CD4-positive, alpha-beta T cell (primary cell): Measurements from ENCODE around the gene SCGB1D2. TPM values are rescaled to one million over a fixed set of nuclear protein-coding genes. Genes with fewer than 3 reads are reported as not detected.
"Not testable (repeated sequence)": the region's sequence is repeated elsewhere in the genome, so short reads cannot be mapped to it uniquely, and the experiment has no call there.

Experiments
- ATAC-seq: fragments of 200-7000 bp; cut with Tn5 transposase; one replicate; pipeline ENCODE4 v1.10.0; 2022; ENCODE audit warnings: mild to moderate bottlenecking; ENCODE audit not compliant: poor library complexity
- CTCF ChIA-PET: fragments of 350-600 bp; sonication (Branson Sonifier 250); formaldehyde crosslinking; loops from one replicate; lab custom pipeline; 2021; ENCODE audit warnings: antibody characterized with exemption, inconsistent platforms; lab: Charles Lee
- POLR2A ChIA-PET: fragments of 350-600 bp; sonication (Branson Sonifier 250); formaldehyde crosslinking; loops from one replicate; lab custom pipeline; 2021; ENCODE audit warnings: antibody characterized with exemption, inconsistent platforms; lab: Charles Lee
- DNase-seq, 14 experiments: peaks; one replicate each; pipeline ENCODE4 v3.0.0-alpha.2; 2013 to 2020; ENCODE audit warnings: mixed read lengths in 2 of 14
- H3K27ac ChIP-seq, 2 donors: one replicate each; pipeline versions ENCODE4 v1.5.1 to v1.7.0; 2013; ENCODE audit warnings: low read length in 2 of 2, low read depth in 1 of 2, mild to moderate bottlenecking in 1 of 2
- H3K27me3 ChIP-seq, 2 experiments: 1 replicate in 1 of 2; 2 replicates in 1 of 2; pipeline versions ENCODE4 v1.6.1 to v1.7.0; 2013; ENCODE audit warnings: low read length in 2 of 2, control low read depth in 1 of 2, mild to moderate bottlenecking in 1 of 2, moderate library complexity in 1 of 2; ENCODE audit not compliant: insufficient read depth in 2 of 2, control insufficient read depth in 1 of 2
- H3K36me3 ChIP-seq: one replicate; pipeline ENCODE4 v1.6.1; 2013; ENCODE audit warnings: low read length, control low read depth; ENCODE audit not compliant: insufficient read depth
- H3K4me1 ChIP-seq: one replicate; pipeline ENCODE4 v1.6.1; 2013; ENCODE audit warnings: low read length, control low read depth; ENCODE audit not compliant: insufficient read depth
- H3K4me3 ChIP-seq: one replicate; pipeline ENCODE4 v1.5.1; 2013; ENCODE audit warnings: mild to moderate bottlenecking, low read length, moderate library complexity
- H3K9me3 ChIP-seq, 2 experiments: 1 replicate in 1 of 2; 2 replicates in 1 of 2; pipeline versions ENCODE4 v1.6.1 to v1.7.0; 2013; ENCODE audit warnings: low read length in 2 of 2, mild to moderate bottlenecking in 2 of 2, control low read depth in 1 of 2, moderate library complexity in 1 of 2; ENCODE audit not compliant: control insufficient read depth in 1 of 2, insufficient read depth in 1 of 2
- H3K27ac Mint-ChIP-seq: one replicate; pipeline ENCODE4 v1.8.0; 2020; ENCODE audit warnings: mixed read lengths
- H3K27me3 Mint-ChIP-seq: one replicate; pipeline ENCODE4 v1.8.0; 2021; ENCODE audit warnings: mixed read lengths
- H3K36me3 Mint-ChIP-seq: one replicate; pipeline ENCODE4 v1.8.0; 2021; ENCODE audit warnings: low read depth, mixed read lengths
- H3K4me1 Mint-ChIP-seq: one replicate; pipeline ENCODE4 v1.8.0; 2021; ENCODE audit warnings: low read depth, mixed read lengths
- H3K4me3 Mint-ChIP-seq: one replicate; pipeline ENCODE4 v1.8.0; 2020; ENCODE audit warnings: mild to moderate bottlenecking, mixed read lengths
- H3K9me3 Mint-ChIP-seq: one replicate; pipeline ENCODE4 v1.8.0; 2020; ENCODE audit warnings: mixed read lengths
- CTCF ChIP-seq: fragments of 200-600 bp; IDR thresholded peaks from one replicate; pipeline ENCODE4 v1.8.0; 2022; ENCODE audit warnings: antibody characterized with exemption, mild to moderate bottlenecking
- intact Hi-C, 2 experiments: fragments of 100-400 bp; cut with DNase I in 1 of 2; cut with micrococcal nuclease in 1 of 2; formaldehyde crosslinking; loops; one replicate each; pipeline versions ENCODE4 v1.15.1 to v1.9.0; 2023 to 2025; cut with DNase I, micrococcal nuclease
- polyA plus RNA-seq, 2 donors: library from polyadenylated mRNA; unstranded; fragments of 120-200 nt; gene quantifications; one replicate each; pipeline ENCODE4 v1.2.1, GENCODE V29; 2013
- total RNA-seq, 174 experiments: library from RNA in 2 of 174; stranded (reverse) in 2 of 174; gene quantifications; one replicate each; pipeline ENCODE4 v1.2.3 and lab custom pipeline; 2021 to 2026

SCGB1D2 gene, protein sequence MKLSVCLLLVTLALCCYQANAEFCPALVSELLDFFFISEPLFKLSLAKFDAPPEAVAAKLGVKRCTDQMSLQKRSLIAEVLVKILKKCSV
- not detected for total RNA-seq
- not detected for polyA plus RNA-seq (2013, experiment 1 of 2)
- not detected for polyA plus RNA-seq (2013, experiment 2 of 2)
- total RNA-seq (lab: John Stamatoyannopoulos, UW): 0 reads per million in 172 experiments

DNA sequence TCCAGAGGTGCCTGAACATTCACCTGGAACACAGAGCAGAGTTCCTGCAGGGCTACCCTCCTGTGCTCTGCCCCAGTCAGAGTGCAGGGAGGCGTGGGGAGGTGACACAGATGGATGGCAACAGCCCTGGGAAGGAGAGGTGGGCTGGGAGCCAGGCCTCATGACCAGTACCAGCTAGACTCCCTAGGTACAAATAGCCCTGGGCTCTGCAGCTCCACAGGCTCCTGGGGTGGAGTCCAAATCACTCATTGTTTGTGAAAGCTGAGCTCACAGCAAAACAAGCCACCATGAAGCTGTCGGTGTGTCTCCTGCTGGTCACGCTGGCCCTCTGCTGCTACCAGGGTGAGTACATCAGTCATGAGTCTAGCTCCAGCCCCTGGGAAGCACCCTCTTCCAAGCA is at the start of gene SCGB1D2:
Gene SCGB1D2 (plus strand): TSS at position 219 of the 400 bp plus-strand sequence. CDS start 69 bp downstream, at position 288.
- Histone ChIP-seq H3K27me3 (peaks cover 6 to 32% of the 10 kb centered on the region in 2 experiments), H3K36me3 (no peaks in the 10 kb centered on the region), H3K4me3 (no peak within 1 kb of the TSS), H3K9me3 (peaks cover 0 to 3% of the 10 kb centered on the region in 2 experiments), H3K4me1 (no peaks in the 10 kb centered on the region), H3K27ac (no peak within 1 kb of the TSS)
- Mint-ChIP-seq H3K4me3 (no peak within 1 kb of the TSS), H3K27ac (no peak within 1 kb of the TSS), H3K4me1 (no peaks in the 10 kb centered on the region), H3K27me3 (peaks cover 53% of the 10 kb centered on the region), H3K9me3 (no peaks in the 10 kb centered on the region), H3K36me3 (no peaks in the 10 kb centered on the region)
- ChIA-PET POLR2A (no interaction called here), CTCF (no interaction called here)
- no peak for DNase-seq
- no peak for TF ChIP-seq CTCF
- no peak for ATAC-seq
- intact Hi-C loops: no loop called here

- H3K27me3 ChIP-seq: peaks cover 18 to 30% of the 10 kb centered on the region in 2 experiments
- intact Hi-C loops: no loop called here
- ChIA-PET POLR2A (no interaction called here), CTCF (no interaction called here)
- no peak overlapping the region for H3K4me3 ChIP-seq
- no peaks in the 10 kb centered on the region for H3K36me3 ChIP-seq
- no peaks in the 10 kb centered on the region for H3K9me3 ChIP-seq
- H3K4me1 ChIP-seq: no peaks in the 10 kb centered on the region
- Mint-ChIP-seq H3K4me1 (no peaks in the 10 kb centered on the region), H3K27ac (no peak overlapping the region), H3K36me3 (no peaks in the 10 kb centered on the region), H3K9me3 (no peaks in the 10 kb centered on the region), H3K27me3 (peaks cover 82% of the 10 kb centered on the region), H3K4me3 (no peak overlapping the region)
- H3K27ac ChIP-seq: no peak overlapping the region
- ATAC-seq (no peak), DNase-seq (no peak)
- no peak for TF ChIP-seq CTCF
These were observed 48.1 kb upstream of the SCGB1D2 start for GRCh38 chr11:62193952-62194351.

DNA sequence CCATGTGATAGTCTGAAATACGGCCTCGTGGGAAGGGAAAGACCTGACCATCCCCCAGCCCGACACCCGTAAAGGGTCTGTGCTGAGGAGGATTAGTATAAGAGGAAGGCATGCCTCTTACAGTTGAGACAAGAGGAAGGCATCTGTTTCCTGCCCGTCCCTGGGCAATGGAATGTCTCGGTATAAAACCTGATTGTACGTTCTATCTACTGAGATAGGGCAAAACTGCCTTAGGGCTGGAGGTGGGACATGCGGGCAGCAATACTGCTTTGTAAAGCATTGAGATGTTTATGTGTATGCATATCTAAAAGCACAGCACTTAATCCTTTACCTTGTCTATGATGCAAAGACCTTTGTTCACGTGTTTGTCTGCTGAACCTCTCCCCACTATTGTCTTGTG is 47.0 kb upstream of the SCGB1D2 start:
- H3K9me3 ChIP-seq, H3K36me3 Mint-ChIP-seq, H3K27ac ChIP-seq, ATAC-seq, DNase-seq, H3K9me3 Mint-ChIP-seq, H3K36me3 ChIP-seq, H3K4me1 Mint-ChIP-seq, H3K4me3 ChIP-seq, POLR2A ChIA-PET, H3K27ac Mint-ChIP-seq, H3K4me1 ChIP-seq, CTCF ChIA-PET, intact Hi-C loops, H3K4me3 Mint-ChIP-seq: not testable (repeated sequence)
- peaks cover 80% of the 10 kb centered on the region for H3K27me3 Mint-ChIP-seq
- H3K27me3 ChIP-seq: peaks cover 15 to 25% of the 10 kb centered on the region in 2 experiments

DNA sequence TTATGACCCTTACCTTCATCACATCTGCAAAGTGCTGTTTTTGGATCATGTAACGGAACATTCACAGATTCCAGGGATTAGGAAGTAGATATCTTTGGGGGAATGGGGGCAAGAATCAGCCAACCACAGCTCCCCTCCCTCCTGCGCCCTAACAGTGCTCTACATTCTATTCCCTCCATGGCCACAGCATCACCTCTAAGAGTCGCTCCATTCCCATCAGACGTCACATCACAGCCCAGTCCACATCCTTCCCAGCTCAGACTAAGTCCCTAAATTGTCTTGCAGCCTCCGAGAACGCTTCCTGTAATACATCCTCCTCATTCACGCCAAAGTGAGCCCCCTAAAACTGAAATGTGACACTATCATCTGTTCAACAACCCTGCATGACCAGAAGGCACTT is 46.1 kb upstream of the SCGB1D2 start:
- TF ChIP-seq CTCF: no peak
- no peaks in the 10 kb centered on the region for H3K4me1 Mint-ChIP-seq
- no peak overlapping the region for H3K4me3 Mint-ChIP-seq
- Histone ChIP-seq H3K27me3 (peaks cover 14 to 16% of the 10 kb centered on the region in 2 experiments), H3K4me1 (no peaks in the 10 kb centered on the region), H3K4me3 (no peak overlapping the region), H3K27ac (no peak overlapping the region), H3K36me3 (no peaks in the 10 kb centered on the region), H3K9me3 (no peaks in the 10 kb centered on the region)
- ATAC-seq (no peak), DNase-seq (no peak)
- H3K9me3 Mint-ChIP-seq: no peaks in the 10 kb centered on the region
- no peaks in the 10 kb centered on the region for H3K36me3 Mint-ChIP-seq
- peaks cover 76% of the 10 kb centered on the region for H3K27me3 Mint-ChIP-seq
- intact Hi-C loops: no loop called here
- H3K27ac Mint-ChIP-seq: no peak overlapping the region
- ChIA-PET CTCF (no interaction called here), POLR2A (no interaction called here)

DNA sequence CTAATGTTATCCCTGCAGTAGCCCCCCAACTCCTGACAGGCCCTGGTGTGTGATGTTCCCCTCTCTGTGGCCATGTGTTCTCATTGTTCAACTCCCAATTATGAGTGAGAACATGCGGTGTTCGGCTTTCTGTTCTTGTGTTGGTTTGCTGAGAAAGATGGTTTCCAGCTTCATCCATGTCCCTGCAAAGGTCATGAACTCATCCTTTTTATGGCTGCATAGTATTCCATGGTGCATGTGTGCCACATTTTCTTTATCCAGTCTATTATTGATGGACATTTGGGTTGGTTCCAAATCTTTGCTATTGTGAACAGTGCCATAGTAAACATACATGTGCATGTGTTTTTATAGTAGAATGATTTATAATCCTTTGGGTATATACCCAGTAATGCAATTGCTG is 44.6 kb upstream of the SCGB1D2 start:
- H3K4me1 Mint-ChIP-seq, CTCF ChIA-PET, H3K4me3 ChIP-seq, H3K27ac Mint-ChIP-seq, H3K36me3 ChIP-seq, H3K4me1 ChIP-seq, DNase-seq, H3K9me3 Mint-ChIP-seq, POLR2A ChIA-PET, H3K36me3 Mint-ChIP-seq, H3K4me3 Mint-ChIP-seq, H3K27ac ChIP-seq, ATAC-seq, H3K9me3 ChIP-seq, intact Hi-C loops: not testable (repeated sequence)
- H3K27me3 ChIP-seq: peaks cover 13 to 14% of the 10 kb centered on the region in 2 experiments
- peaks cover 71% of the 10 kb centered on the region for H3K27me3 Mint-ChIP-seq
